HG03108 (cell line): ENCODE measurements around the gene SYTL5.
"Not testable (repeated sequence)": the region's sequence is repeated elsewhere in the genome, so short reads cannot be mapped to it uniquely, and the experiment has no call there.

Experiments used
- ATAC-seq: cut with Tn5 transposase; IDR thresholded peaks from one replicate; pipeline ENCODE4 v1.9.1; 2021; ENCODE audit warnings: moderate library complexity; ENCODE audit not compliant: unreplicated experiment

SYTL5 gene

DNA sequence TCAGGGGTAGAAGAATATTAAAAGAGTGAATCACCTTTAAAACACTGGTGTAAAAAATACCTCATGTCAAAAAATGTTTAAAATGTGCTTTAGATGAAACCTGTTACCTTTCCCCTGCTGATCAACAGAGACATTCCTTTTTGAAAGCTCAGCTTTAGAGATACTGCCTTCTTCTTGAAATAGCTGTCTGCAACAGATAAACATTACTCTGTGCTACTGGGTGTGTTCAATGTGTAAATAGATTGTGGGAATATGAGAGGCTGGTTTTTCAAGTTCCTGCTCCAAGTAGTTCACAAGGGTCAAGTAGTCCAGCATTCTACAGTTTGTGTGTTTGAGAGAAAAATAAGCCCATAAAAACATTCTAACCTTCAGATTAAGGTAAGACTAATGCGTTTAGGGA is at the start of gene SYTL5:
Gene SYTL5, plus strand, starts transcription at position 263 of the 400 bp plus-strand sequence. CDS start 27,337 bp downstream, outside the sequence.
- no peak for ATAC-seq

DNA sequence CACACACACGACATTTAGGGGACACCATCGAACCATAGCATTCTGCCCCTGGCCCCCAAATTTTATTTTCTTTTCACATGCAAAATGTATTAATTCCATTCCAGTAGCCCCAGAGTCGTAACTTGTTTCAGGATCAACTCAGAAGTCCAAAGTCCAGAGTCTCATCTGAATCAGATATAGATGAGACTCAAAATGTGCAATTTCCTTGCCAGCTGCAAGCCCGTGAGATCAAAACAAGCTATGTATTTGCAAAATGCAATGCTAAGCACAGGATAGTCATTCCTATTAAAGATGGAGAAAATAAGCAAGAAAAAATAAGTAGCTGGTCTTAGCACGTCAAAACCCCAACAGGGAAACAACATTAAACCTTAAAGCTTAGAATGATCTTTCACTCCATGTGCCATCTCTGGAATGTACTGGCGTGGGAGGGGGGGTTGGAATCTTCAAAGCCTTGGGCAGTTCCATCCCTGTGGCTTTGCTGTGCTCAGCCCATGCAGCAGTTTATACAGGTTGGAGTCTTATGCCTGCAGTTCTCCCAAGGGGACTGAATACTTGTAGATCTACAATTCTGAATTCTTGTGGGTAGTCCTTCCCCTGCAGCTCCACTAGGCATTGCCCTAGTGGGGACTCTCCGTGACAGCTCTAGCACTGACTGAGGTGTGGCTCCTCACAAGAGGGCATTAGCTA is 47.7 kb upstream of the SYTL5 start:
- ATAC-seq = no peak

DNA sequence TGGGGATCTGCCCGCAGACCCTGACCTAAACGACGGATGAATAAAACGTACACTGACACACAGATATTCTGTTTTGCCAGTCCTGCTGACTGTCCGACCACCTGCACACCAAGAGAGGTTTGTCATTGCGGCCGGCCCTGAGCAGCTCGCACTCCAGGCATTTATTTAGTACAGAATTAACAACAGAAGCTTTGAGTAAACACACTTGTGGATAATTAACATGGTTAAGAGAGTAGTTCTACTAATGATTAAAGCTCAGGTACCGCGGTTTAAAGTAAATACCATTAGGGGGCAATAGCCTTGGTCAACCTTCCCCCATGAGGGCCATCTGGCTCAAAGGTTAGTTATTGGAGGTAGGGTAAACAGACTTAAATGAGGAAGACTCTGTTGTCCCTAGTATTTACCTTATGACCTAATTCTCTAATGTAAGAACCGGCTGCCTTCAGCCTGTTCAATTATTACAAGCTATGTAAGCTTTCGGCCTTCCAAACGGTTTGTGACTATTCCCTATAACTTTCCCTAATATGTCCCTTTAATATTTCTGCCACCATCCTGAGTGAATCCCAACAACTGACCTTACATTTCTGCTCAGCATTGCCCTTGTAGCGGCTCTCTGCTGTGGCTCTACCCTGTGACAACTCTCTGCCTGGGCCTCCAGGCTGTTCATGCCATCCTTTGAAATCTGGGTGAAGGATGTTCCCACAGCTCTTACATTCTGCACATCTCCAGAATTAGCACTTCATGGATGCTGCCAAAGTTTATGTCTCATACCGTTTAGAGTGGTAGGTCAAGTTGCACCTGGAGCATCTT is 46.9 kb upstream of the SYTL5 start:
- no peak for ATAC-seq

DNA sequence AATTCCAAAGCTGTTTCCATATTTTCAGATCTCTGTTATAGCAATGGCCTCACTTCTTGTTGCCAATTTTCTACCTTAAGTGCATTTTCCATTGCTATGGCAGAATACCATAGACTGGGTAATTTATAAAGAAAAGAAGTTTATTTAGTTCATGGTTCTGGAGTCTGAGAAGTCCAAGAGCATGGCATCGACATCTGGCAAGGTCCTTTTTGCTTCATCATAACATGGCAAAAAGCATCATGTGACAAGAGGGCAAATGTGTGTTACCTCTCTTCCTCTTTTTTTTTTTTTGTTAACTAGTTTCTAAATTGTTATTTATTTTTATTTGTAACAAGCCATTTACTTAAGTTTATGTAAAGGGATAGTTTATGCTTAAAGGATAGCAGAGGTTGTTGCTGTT is 45.2 kb upstream of the SYTL5 start:
- ATAC-seq = no peak

DNA sequence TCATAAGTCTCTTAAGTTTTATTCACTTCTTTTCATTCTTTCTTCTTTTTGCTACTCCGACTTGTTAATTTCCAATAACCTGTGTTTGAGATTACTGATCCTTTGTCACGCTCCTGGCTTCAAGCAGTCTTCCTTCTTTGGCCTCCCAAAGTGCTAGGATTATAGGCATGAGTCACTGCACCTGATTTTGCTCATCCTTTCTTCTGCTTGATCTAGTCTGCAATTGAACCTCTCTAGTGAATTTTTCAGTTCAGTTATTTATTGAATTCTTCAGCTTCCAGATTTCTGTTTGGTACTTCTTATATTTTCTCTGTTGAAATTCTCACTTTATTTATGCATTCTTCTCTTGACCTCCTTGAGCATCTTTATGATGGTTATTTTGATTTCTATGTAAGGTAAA is 38.6 kb upstream of the SYTL5 start:
- ATAC-seq = no peak

DNA sequence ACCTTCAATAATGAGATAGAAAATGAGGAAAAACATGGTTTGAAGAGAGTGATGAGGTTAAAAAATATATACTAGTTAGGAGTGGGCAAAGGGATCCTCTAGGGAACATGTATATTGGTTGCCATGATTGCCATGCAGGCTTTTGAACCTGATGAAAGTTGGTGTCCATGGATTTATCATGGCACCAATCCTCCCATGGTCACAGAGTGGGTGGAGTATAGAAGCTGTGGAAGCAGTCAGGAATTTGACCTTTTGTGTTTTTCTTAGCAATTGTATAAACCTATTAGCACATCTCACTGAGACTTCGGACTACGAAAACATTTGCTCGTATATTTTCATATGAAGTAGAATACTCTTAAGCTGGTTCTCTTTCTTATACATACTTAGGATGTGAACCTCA is 30.9 kb upstream of the SYTL5 start:
- ATAC-seq = no peak

DNA sequence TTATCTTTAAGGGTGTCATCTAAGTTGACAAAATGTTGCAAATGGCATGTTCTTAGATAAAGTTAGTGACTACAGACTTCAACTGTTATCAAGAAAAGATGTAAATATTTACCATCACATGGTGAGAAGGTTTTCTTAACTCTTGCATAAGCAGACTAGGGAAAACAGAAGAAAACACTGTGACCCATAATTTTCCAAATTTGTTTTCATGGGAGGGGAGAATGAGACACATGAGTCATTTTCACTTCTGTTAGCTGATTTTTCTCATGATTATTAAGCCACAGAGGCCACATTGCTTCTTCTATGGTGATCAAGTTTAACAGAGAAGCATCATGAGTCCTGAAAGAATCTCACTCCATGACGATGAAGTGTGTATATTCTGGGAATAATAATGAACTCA is 30.2 kb upstream of the SYTL5 start:
- ATAC-seq = no peak

DNA sequence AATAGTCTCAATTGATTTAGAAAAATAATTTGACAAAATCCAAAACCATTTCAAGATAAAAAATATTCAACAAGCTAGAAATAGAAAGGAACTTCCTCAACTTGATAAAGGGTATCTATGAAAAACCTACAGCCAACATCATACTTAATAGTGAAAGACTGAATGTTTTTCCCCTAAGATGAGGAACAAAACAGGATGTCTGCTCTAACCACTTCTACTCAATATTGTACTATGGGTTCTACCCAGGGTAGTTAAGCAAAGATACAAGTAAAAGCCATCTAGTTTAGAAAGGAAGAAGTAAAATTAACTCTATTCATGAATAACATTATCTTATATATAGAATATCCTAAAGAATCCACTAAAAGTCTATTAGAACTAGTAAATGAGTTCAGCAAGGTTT is 21.5 kb upstream of the SYTL5 start:
- ATAC-seq = no peak

DNA sequence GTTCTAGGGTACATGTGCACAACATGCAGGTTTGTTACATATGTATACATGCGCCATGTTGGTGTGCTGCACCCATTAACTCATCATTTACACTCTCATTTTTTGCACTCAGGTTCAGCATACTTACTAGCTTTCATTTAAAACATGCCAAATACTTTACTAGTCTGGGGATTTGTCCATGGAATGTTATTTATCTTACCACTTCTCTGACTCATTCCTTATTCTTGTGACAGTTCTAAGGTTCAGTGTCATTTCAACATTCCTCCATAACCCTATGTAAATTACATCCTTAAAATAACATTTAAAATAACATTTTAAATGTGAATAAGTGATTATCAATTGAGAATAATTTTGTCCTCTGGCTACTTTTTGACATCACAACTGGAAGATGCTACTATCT is 19.5 kb upstream of the SYTL5 start:
- no peak for ATAC-seq

DNA sequence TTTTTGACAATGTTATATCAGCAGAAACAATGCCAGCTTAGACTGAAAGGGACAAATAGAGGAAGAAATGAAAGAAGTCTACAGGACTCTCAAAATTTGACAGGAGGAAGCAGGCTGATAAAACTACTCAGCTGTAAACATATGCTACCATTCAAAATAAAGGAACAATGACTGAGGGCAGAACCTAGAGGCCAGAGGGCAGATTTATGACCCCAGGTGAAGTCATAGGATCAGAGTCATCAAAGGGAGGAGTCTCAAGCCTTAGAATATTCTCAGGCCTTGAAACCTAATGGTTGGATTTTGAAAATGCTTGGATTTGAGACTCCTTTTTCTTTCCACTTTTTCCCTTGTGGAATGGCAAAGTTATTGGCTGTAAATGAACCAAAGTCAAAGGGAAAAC is 17.0 kb upstream of the SYTL5 start:
- ATAC-seq = no peak

DNA sequence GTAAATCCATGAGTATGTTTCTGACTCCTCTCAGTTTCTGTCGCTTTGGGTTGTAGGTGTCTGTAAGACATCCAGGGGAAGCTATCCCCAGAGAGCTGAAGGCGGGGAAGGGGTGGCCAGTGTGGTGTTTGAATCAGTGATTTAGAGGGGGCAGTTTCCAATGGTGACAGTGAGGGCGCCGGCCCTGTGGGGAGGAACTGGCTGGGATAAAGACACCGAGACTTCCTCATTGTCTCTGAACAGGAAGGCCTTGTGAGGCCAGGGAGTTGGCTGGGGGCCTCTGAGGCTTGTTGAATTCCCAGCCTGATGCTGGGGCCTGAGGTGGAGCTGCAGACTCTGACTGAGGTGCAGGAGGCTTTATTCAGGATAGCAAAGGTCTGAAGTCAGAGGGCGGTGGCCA is 15.1 kb upstream of the SYTL5 start:
- not testable (repeated sequence) for ATAC-seq

DNA sequence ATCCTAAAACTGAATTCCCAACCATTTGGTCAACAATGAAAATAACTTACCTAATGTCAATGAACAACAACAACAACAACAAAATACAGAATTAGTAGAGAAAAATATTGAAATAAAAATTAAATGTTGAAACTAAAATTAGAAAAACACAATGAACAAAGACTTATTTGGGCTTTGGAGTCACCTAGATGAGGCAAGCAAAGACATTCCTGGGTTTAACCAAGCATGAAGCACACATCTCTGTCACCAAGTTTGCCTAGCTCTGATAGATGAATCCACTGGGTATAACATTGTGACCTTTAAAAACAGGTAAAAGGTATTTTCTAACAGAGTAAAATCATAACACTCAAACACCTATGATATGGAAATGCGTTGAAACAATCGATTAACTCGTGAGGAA is 13.2 kb upstream of the SYTL5 start:
- no peak for ATAC-seq

DNA sequence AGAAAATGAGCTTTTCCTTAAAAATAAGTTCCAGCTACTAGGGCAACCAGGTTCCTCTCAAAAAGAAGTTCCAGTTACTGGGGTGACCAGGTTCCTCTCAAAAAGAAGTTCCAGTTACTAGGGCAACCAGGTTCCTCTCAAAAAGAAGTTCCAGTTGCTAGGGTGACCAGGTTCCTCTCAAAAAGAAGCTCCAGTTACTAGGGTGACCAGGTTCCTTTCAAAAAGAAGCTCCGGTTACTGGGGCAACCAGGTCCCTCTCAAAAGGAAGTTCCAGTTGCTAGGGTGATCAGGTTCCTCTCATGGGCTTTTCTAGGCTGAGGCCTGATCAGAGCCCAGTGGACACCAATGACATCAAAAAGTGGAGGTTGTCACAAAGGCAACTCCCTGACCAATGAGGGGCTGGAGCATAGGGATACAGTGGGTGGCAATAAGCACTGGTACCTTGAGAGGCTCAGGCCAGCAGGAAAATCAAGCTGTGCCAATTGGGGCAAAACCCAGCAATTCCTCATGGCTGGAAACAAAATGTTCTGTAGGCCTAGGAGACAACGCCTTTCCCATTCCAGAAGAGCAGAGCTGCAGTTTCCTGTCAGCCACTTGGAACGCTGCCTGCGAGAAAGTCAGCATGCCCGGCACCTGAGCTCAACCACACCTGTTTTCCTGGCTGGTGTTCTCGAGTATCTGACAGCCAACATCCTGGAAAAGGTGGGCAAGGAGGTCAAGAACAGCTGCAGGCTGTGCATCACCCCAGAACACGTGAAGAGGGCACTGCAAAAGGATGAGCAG is 12.3 kb upstream of the SYTL5 start:
- ATAC-seq = no peak

DNA sequence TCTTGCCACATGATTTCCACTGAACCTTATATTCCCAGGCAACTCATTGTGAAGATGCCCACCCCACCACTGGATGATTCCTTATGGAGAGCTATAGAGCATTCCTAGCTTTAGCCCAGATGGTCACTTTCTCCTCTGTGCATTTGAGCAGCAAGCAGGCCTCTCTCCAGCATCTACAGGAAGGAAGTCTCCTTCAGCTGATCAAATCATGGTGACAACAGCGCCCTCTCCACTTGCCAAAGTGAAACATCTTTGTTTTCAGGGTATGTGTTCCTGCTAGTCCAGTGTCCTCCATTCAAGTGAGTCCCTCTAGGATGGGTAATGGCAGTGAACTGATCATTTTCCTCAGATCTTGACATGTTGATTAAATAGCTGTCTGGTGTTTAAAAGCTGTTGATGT is 10.9 kb upstream of the SYTL5 start:
- ATAC-seq = no peak

DNA sequence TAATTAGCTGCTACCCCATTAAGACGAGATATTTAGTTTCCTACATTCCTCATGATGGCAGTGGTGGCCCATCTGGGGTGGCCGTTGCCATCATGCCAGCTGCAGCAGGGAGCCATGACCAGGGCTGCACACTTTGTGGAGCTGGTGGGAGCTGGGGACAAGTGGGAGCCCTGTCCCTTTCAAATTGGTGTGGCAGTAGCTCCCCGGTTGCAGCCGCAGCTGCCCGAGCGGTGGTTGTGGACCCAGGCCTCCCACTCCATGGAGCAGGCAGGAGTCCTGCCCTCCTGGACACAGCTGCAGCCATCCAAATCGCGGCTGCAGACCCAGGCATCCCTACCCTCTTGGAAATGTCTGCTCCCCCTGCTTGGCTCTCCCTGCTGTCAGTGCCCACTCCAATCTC is 9.3 kb upstream of the SYTL5 start:
- ATAC-seq = no peak

DNA sequence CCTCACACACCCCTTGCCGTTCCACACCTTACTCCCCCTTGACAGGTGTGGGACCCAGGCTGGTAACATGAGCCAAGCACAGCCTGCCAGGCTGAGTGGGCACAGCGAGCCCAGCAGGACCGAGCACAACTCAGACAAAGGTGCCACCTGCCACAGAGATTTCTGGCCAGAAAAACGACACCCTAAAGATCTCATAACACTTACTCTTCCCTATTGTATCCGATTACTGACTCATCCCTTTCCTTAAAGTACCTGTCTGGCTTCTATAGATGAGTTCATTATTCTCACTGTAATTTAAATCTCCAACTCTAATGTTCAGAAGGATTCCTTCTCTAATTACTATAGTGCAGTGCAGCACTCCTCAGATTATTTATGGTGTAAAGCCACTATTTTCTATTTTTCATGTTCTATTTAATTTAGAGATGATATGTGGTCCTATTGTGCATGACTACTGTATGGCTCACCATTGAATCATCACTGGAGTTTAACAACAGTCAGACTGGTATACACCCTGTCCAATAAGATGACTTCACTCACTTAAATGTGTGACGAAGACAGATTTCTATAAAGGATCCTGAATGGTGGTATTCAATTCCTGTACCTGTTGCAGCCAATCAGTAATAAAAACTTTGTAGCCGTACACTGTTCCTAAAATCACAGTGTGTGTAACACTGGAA is 7.6 kb upstream of the SYTL5 start:
- ATAC-seq = no peak

DNA sequence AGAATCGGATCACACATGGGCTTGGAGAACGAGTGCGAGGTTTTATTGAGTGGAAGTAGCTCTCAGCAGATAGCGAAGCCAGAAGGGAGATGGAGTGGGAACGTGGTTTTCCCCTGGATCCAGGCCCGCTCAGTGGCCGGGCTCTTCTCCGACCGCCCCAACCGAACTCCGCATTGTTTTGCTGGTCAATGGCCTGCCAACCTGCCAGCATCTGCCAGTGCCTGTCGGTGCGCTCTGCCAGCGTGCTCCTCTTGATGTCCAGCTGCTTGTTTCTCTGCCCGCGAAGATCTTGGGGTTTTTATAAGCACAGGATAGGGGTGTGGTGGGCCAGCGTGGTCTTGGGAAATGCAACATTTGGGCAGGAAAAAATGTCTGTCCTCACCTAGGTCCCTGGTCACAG is 5.6 kb upstream of the SYTL5 start:
- no peak for ATAC-seq

DNA sequence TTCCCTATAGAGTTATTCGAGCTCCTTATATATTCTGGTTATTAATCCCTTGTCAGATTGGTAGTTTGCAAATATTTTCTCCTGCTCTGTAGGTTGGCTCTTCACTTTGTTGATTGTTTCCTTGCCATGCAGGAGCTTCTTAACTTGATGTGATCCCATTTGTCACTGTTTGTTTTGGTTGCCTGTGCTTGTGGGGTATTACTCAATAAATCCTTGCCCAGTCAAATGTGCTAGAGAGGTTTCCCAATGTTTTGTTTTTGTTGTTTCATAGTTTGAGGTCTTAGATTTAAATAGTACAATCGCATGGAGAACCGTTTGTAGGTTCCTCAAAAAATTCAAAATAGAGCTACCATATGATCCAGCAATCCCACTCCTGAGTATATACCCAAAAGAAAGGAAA is 2.3 kb upstream of the SYTL5 start:
- no peak for ATAC-seq

DNA sequence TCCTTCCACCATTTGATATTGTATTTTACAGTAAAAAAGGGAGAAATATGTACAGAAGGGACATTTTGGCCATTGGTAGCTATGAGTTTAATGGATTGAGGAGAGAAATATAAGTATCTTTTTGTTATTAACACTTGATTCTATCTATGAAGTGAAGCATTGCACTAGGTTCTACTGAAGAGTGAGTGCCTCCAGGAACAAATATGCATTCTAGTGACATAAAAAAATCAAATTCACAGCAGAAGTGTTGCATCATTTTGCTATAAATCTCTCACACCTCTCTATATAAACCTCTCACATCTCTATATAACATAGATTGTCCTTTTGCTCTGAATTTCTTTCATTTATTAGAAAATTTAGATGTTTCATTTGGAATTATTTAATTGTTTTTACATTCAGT is 425 bp downstream of the SYTL5 start:
- ATAC-seq = no peak

DNA sequence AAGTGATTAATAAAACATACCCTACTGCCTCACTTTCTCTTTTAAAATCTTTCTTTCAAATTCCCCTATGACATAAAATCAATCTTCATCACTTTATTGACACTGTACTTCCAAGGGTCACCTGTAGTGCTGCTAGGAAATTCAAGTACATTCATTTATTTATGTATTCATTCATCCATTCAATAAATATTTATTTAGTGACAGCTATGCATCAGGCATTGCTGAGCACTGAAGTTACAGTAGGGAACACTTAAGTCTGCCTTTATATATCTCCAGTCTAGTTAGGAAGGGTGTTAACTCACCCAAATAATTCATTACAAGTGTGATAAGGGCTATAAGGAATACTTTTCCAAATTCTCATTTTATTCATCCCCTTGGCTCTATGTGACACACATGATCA is 2.3 kb downstream of the SYTL5 start:
- ATAC-seq = no peak

DNA sequence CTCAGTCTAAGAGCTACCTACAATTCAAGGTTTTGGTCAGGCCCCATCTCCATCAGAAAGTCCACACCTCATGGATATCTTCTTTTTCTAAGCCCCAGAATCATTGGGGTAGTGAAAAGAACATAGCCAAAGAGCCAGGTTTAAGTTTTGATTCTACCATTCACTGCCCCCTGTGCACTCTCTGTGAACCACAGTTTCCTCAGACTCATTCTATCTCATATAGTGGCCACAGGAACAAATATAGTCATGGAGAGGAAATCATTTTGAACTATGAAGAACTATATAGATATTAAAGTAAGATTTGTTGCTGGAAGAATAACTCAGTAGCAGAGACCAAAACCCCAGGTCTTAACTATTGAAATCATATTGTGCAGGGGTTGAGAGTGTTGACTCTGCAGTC is 3.3 kb downstream of the SYTL5 start:
- ATAC-seq = no peak
